ENCODE data around the gene TAS2R7. TPM values are rescaled to one million over a fixed set of nuclear protein-coding genes. Genes with fewer than 3 reads are reported as not detected.
A peak's percentile ranks its signal among the peaks of the same experiment; 100 is the strongest.
"Not testable (repeated sequence)": the region's sequence is repeated elsewhere in the genome, so short reads cannot be mapped to it uniquely, and the experiment has no call there.

The TAS2R7 gene
- total RNA-seq (2014; rRNA removed; shearing (Covaris generic)) = not detected in 2 replicates

- DNase-seq (ENCODE audit: low spot score) = no peak
Measured at GRCh38 chr12:10802587-10802986, at the start of gene TAS2R7. Gene TAS2R7 (minus strand): TSS chr12:10802627. CDS start chr12:10802570, 57 bp downstream.

DNA sequence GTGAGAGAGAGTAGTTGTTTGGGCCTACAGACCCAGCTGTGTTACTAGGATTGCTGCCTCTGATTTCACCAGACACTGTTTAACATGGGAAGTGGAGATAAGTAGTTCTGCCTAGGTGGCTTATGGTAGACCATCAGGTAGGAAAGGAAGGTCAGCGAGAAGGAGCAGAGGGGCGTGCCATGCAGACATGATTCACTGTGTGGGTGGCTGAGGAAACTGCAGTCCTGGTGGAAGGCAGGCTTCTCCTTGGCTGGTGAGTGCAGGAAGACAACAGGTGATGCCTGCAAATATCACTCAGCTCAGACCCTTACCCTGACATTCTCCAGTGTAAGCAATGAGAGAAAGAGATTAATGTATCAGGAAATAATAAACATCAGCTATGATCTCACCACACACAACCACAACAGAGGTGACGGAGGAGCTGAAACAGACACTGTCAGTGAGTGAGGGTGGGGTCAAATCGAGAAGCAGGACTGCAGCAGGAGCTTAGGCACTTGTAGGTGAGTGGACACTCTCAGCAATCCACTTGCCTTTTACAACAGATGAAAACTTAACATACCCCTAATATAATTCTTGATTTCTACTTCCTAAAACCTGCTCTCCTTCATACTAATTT is 48.9 kb upstream of the TAS2R7 start:
- DNase-seq (ENCODE audit: low spot score) = no peak

GRCh38 chr12:10849425-10849878 is 47.0 kb upstream of the TAS2R7 start, which contains the start of gene PRR4:
Gene PRR4 (minus strand): TSS chr12:10849475. CDS start chr12:10849437, 38 bp downstream.
- no peak for DNase-seq (ENCODE audit: low spot score)

- no peak for DNase-seq (ENCODE audit: low spot score)
Measured at GRCh38 chr12:10847744-10848143, 45.3 kb upstream of the TAS2R7 start.

DNA sequence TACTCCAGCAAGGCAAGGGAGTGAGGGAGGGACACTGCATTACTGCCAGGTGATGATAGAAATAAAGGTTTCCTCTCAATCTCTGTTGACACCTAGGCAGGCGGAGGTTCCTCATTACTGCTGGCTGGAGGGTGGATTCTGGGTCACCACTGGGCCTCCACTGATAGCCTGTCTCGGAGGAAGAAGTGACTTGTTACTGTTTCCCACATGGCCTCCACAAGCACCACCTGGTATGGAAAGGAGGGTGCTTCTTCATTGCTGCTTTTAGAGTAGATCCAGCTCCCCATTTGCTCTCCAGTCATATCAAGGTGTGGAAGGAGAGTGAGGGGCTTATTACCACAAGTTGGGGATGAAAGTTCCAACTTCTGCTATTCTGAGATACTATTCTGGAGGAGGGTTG is 40.4 kb upstream of the TAS2R7 start:
- DNase-seq (ENCODE audit: low spot score) = no peak

- DNase-seq (ENCODE audit: low spot score) = no peak
Measured at GRCh38 chr12:10838461-10838860, 36.0 kb upstream of the TAS2R7 start.

GRCh38 chr12:10829994-10830393 is 27.6 kb upstream of the TAS2R7 start:
- no peak for DNase-seq (ENCODE audit: low spot score)

GRCh38 chr12:10826258-10826657 is 23.8 kb upstream of the TAS2R7 start, which contains the start of gene TAS2R10:
Gene TAS2R10 (minus strand): TSS chr12:10826358. CDS start chr12:10826269, 89 bp downstream.
- no peak for DNase-seq (ENCODE audit: low spot score)

GRCh38 chr12:10824957-10825356 is 22.5 kb upstream of the TAS2R7 start:
- DNase-seq (ENCODE audit: low spot score) = no peak

DNA sequence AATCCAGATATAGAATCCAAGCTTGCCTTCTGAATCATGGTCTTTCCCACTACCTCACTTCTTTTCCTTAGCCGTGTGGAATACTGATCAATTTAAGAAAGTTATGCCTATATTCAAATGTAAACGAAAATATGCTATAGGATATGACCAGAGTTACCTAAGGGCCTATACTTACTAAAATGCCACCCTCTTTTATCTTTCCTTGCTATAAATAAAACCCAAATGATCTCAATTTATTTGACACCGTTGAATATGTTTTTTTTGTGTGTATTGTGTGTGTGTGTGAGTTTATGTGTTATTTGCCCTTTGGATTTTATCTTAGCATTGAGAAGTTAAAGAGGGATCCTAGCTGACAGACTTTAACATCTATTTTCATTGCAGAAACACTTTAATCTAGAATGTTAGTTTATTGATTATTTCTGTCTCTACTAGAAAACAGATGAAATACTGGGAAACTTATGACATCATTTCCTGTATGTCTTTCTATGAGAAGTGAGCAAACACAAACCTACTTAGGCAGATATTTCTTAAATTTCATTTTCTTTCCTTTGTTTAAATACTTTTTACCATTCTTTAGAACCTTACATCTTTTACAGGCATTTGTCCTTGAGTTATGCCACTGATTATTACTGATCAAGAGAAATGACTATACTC is 9.6 kb upstream of the TAS2R7 start:
- DNase-seq (ENCODE audit: low spot score) = no peak

DNA sequence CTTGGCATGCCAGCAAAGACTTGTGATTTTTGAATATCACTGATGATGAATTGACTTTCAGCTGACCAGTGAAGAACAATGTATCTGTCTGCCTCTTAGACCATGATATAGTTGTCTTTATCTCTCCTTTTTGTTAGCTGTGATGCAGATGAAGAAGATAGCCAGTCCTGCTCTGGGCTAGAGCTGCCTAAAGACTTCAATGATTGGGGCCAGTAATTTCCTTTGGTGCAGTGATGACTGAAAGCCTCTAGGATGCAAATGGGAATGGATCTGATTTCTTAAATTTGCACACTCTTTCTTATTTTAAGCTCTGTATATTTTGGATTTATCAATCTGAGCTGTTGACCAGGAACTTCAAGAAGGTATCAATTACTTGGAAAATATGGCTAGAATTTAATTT is 7.6 kb upstream of the TAS2R7 start, which contains the start of gene TAS2R9:
Gene TAS2R9 (minus strand): TSS at position 101 of the 400 bp plus-strand sequence. CDS start 93 bp downstream, at position 8.
- DNase-seq (ENCODE audit: low spot score) = no peak

GRCh38 chr12:10807186-10807585 is 4.8 kb upstream of the TAS2R7 start, which contains the start of gene TAS2R8:
Gene TAS2R8 (minus strand): TSS chr12:10807286. CDS start chr12:10806980, 306 bp downstream.
- no peak for DNase-seq (ENCODE audit: low spot score)

DNA sequence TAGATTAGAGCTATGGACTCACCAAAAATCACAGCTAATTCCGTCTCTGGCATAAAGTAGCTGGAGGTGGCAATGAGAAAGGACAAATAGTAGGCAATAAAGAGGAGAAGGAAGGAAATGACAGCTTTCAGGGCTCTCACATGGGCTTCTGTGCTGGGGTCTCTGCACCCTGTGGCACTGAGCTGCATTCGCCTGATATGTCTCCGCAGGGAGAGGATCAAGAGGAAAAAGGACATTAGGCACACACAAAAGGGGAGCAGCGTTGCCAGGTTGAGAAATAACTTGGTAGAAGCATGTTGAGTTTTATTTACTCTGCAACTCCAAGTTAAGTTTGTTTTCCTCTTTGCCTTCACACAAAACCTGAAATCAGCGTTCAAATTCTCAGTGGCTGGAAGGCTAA is 686 bp downstream of the TAS2R7 start:
- no peak for DNase-seq (ENCODE audit: low spot score)

- no peak for DNase-seq (ENCODE audit: low spot score)
Measured at GRCh38 chr12:10794222-10794621, 8.2 kb downstream of the TAS2R7 start.

DNA sequence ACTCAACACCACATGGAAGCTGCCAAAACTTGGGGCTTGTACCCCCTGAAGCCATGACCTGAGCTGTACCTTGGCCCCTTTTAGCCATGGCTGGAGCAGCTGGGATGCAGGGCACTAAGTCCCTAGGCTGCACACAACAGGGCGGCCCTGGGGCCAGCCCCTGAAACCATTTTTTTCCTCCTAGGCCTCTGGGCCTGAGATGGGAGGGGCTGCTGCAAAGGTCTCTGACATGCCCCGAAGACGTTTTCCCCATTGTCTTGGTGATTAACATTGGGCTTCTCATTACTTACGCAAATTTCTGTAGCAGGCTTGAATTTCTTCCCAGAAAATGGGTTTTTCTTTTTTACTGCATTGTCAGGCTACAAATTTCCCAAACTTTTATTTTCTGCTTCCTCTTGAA is 10.7 kb downstream of the TAS2R7 start:
- not testable (repeated sequence) for DNase-seq (ENCODE audit: low spot score)

DNA sequence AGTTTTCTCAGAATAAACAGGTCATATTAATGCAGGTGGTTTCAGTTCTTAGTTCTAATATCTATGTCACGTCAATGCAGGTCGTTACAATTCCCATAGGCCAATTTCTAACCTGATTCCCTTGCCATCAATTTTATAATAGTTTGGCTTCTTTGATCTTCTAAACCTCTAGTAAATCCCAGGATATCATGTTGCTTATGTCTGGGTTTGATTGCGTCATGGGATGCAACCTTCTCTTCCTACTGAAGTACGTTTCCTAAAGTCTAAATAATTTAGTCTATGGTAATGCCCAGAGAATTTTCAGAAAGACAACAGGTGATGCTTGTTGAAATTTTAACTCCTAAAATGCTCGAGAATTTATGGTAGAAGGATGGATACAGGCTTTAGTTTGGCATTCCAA is 19.2 kb downstream of the TAS2R7 start:
- no peak for DNase-seq (ENCODE audit: low spot score)

DNA sequence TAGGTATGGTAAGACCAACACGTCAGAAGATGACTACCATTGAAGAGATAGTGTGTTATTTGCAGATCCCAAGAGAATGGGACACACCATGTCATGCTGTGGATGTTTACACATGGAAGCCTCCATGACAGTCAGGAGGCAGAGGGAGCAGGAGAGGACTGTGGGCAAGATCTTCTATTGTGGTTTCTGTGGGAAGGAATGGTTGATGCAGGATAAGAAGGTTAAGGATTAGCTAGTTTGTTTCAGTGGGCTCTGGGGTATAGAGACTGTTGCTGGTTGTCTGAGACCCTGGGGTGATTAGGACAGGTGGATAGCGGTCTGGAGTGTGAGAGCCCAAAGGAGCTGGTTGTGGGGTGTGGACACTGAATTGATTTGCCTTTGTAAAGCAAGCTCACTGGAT is 23.3 kb downstream of the TAS2R7 start:
- DNase-seq (ENCODE audit: low spot score) = no peak

- DNase-seq (ENCODE audit: low spot score) = peak; percentile 63
Measured at GRCh38 chr12:10771132-10771733, 31.2 kb downstream of the TAS2R7 start.

GRCh38 chr12:10759657-10760056 is 42.8 kb downstream of the TAS2R7 start:
- DNase-seq (ENCODE audit: low spot score) = no peak

DNA sequence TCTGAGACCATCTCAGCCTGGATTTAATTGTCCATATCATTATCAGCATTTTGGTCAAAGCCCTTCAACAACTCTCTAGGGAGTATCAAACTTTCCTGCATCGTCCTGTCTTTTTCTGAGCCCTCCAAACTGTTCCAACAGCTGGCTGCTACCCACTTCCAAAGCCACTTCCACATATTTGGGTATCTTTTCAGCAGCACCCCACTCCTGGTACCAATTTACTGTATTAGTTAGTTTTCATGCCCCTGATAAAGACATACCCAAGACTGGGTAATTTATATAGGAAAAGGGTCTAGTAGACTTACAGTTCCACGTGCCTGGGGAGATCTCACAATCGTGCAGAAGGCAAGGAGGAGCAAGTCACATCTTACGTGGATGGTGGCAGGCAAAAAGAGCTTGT is 46.2 kb downstream of the TAS2R7 start:
- no peak for DNase-seq (ENCODE audit: low spot score)

GRCh38 chr12:10753059-10753458 is 49.4 kb downstream of the TAS2R7 start:
- no peak for DNase-seq (ENCODE audit: low spot score)
